ENCODE measurements around the gene ZGPAT.

DNA sequence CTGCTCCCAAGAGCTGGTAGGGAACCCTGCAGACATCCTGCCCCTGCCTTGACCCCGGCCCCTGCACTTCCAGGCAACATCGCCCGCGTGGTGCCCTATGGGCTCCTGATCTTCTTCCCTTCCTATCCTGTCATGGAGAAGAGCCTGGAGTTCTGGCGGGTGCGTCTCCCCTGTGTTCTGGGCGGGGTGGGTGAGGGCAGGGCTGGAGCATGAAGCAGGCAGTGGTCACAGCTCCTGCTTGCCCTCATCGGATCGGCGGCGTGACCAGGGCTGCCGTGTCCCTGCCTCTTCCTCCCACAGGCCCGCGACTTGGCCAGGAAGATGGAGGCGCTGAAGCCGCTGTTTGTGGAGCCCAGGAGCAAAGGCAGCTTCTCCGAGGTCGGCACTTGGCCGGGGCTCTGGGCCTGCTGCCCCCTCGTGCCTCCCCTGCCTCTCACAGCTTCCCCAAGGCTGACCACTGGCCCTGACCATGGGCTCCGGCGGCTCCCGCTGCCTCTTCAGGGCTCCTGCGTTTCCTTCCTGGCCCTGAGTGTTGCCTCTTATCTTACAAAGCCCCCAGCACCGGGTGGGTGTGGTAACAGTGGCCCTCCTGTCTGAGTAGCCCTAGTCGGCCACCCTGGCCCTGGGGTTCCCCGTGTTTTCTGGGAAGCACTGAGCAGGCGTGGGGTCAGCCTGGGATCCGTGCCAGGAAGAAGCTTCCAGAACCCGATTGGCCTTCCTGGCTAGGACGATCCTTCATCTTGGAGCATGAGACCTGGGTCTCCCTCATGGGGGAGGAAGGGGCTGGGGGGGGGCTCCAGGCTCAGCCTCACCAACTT is 19.4 kb upstream of the ZGPAT start:
- TF ChIP-seq CTCF (IDR thresholded peaks at IDR 0.05; ENCODE audit: poor library complexity, severe bottlenecking) (no peak), RAD21 (conservative IDR thresholded peaks at IDR 0.05) (no peak)
- TF ChIP-seq, protein P1, sequence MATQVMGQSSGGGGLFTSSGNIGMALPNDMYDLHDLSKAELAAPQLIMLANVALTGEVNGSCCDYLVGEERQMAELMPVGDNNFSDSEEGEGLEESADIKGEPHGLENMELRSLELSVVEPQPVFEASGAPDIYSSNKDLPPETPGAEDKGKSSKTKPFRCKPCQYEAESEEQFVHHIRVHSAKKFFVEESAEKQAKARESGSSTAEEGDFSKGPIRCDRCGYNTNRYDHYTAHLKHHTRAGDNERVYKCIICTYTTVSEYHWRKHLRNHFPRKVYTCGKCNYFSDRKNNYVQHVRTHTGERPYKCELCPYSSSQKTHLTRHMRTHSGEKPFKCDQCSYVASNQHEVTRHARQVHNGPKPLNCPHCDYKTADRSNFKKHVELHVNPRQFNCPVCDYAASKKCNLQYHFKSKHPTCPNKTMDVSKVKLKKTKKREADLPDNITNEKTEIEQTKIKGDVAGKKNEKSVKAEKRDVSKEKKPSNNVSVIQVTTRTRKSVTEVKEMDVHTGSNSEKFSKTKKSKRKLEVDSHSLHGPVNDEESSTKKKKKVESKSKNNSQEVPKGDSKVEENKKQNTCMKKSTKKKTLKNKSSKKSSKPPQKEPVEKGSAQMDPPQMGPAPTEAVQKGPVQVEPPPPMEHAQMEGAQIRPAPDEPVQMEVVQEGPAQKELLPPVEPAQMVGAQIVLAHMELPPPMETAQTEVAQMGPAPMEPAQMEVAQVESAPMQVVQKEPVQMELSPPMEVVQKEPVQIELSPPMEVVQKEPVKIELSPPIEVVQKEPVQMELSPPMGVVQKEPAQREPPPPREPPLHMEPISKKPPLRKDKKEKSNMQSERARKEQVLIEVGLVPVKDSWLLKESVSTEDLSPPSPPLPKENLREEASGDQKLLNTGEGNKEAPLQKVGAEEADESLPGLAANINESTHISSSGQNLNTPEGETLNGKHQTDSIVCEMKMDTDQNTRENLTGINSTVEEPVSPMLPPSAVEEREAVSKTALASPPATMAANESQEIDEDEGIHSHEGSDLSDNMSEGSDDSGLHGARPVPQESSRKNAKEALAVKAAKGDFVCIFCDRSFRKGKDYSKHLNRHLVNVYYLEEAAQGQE (IDR thresholded peaks at IDR 0.05; ENCODE audit: borderline replicate concordance), result no peak
